ENCODE data around the gene UBAC1. TPM values are rescaled to one million over a fixed set of nuclear protein-coding genes. Genes with fewer than 3 reads are reported as not detected.

UBAC1 gene
- total and polyA plus RNA-seq, 4 donors, result 37.8 to 49.5 (median 39.7) TPM

- Histone ChIP-seq H3K4me1 (ENCODE audit: control insufficient read depth in 5 of 5, insufficient read depth in 5 of 5, low read length in 5 of 5) (peaks cover 0 to 18% (median 11%) of the 10 kb centered on the region in 5 donors), H3K27me3 (ENCODE audit: control insufficient read depth in 3 of 3, insufficient read depth in 3 of 3, low read length in 2 of 3) (peaks cover 0 to 7% (median 0%) of the 10 kb centered on the region in 3 donors), H3K9me3 (ENCODE audit: control insufficient read depth in 4 of 4, insufficient read depth in 3 of 4, low read length in 3 of 4) (no peaks in the 10 kb centered on the region), H3K4me3 (no peak overlapping the region), H3K27ac (ENCODE audit: low read depth in 1 of 2, low read length in 1 of 2) (no peak overlapping the region), H3K9ac (ENCODE audit: insufficient read depth in 1 of 2, low read length in 2 of 2) (no peak overlapping the region), H3K36me3 (ENCODE audit: control insufficient read depth in 4 of 4, insufficient read depth in 4 of 4, low read length in 4 of 4) (no peaks in the 10 kb centered on the region)
- WGBS, 2 donors, result 81 to 82% methylated on average over 13 of the region's 13 CpGs
- DNase-seq (no peak), ATAC-seq (ENCODE audit: insufficient read depth, low FRiP score) (no peak)
- TF ChIP-seq CTCF (IDR thresholded peaks at IDR 0.05; ENCODE audit: control extremely low read depth, extremely low read depth), result no peak
These were observed 15.4 kb upstream of the UBAC1 start for GRCh38 chr9:135976531-135976930.

GRCh38 chr9:135975834-135976233 lies 14.7 kb upstream of the UBAC1 start:
- Histone ChIP-seq H3K36me3 (ENCODE audit: control insufficient read depth in 4 of 4, insufficient read depth in 4 of 4, low read length in 4 of 4) (no peaks in the 10 kb centered on the region), H3K4me3 (no peak overlapping the region), H3K9me3 (ENCODE audit: control insufficient read depth in 4 of 4, insufficient read depth in 3 of 4, low read length in 3 of 4) (no peaks in the 10 kb centered on the region), H3K27ac (ENCODE audit: low read depth in 1 of 2, low read length in 1 of 2) (no peak overlapping the region), H3K4me1 (ENCODE audit: control insufficient read depth in 5 of 5, insufficient read depth in 5 of 5, low read length in 5 of 5) (peaks cover 0 to 18% (median 11%) of the 10 kb centered on the region in 5 donors), H3K9ac (ENCODE audit: insufficient read depth in 1 of 2, low read length in 2 of 2) (no peak overlapping the region), H3K27me3 (ENCODE audit: control insufficient read depth in 3 of 3, insufficient read depth in 3 of 3, low read length in 2 of 3) (peaks cover 0 to 7% (median 0%) of the 10 kb centered on the region in 3 donors)
- TF ChIP-seq CTCF (IDR thresholded peaks at IDR 0.05; ENCODE audit: control extremely low read depth, extremely low read depth), result no peak
- DNase-seq (no peak), ATAC-seq (ENCODE audit: insufficient read depth, low FRiP score) (no peak)
- 86 to 87% methylated on average over 10 of the region's 10 CpGs for WGBS, 2 donors

- H3K4me1 ChIP-seq (ENCODE audit: control insufficient read depth in 5 of 5, insufficient read depth in 5 of 5, low read length in 5 of 5), result peaks cover 0 to 19% (median 14%) of the 10 kb centered on the region in 5 donors
- peaks cover 0 to 10% (median 0%) of the 10 kb centered on the region in 3 donors for H3K27me3 ChIP-seq (ENCODE audit: control insufficient read depth in 3 of 3, insufficient read depth in 3 of 3, low read length in 2 of 3)
- no peak overlapping the region for H3K9ac ChIP-seq (ENCODE audit: insufficient read depth in 1 of 2, low read length in 2 of 2)
- H3K27ac ChIP-seq (ENCODE audit: low read depth in 1 of 2, low read length in 1 of 2), result no peak overlapping the region
- no peaks in the 10 kb centered on the region for H3K9me3 ChIP-seq (ENCODE audit: control insufficient read depth in 4 of 4, insufficient read depth in 3 of 4, low read length in 3 of 4)
- WGBS, 2 donors, result 63 to 67% methylated on average over 10 of the region's 10 CpGs
- H3K36me3 ChIP-seq (ENCODE audit: control insufficient read depth in 4 of 4, insufficient read depth in 4 of 4, low read length in 4 of 4), result no peaks in the 10 kb centered on the region
- ATAC-seq (ENCODE audit: insufficient read depth, low FRiP score) (no peak), DNase-seq (no peak)
- H3K4me3 ChIP-seq, result no peak overlapping the region
- TF ChIP-seq CTCF (IDR thresholded peaks at IDR 0.05; ENCODE audit: control extremely low read depth, extremely low read depth), result peak; percentile 2
These were observed 13.0 kb upstream of the UBAC1 start for GRCh38 chr9:135974220-135974573.

All from lung (tissue), 12 donors.